NT2/D1 (cell line): ENCODE data around the gene HLA-DMA.

ENCODE experiments used
- DNase-seq: peaks from one replicate; pipeline ENCODE4 v3.0.0-alpha.2; 2011; ENCODE audit warnings: low read depth, low spot score
- H3K27me3 ChIP-seq: 2 replicates; pipeline ENCODE4 v1.6.0; 2011; ENCODE audit warnings: mild to moderate bottlenecking; ENCODE audit not compliant: insufficient read length, insufficient read depth
- H3K36me3 ChIP-seq: 2 replicates; pipeline ENCODE4 v1.6.1; 2011; ENCODE audit warnings: mild to moderate bottlenecking, low read length, mixed read lengths; ENCODE audit not compliant: insufficient read depth, insufficient read length
- H3K4me1 ChIP-seq: 2 replicates; pipeline ENCODE4 v1.5.1; 2011; ENCODE audit not compliant: insufficient read depth, insufficient read length
- H3K4me3 ChIP-seq: 2 replicates; pipeline ENCODE4 v1.5.1; 2011; ENCODE audit warnings: low read depth; ENCODE audit not compliant: insufficient read length
- H3K9ac ChIP-seq: 2 replicates; pipeline ENCODE4 v1.6.0; 2011; ENCODE audit warnings: low read depth; ENCODE audit not compliant: insufficient read length
- H3K9me3 ChIP-seq: 2 replicates; pipeline ENCODE4 v1.5.1; 2011; ENCODE audit warnings: mild to moderate bottlenecking, low read length; ENCODE audit not compliant: insufficient read depth
- SUZ12 ChIP-seq: IDR thresholded peaks from 2 replicates; pipeline ENCODE4 v1.6.1; 2011; ENCODE audit not compliant: insufficient read length, insufficient read depth; ENCODE audit errors: extremely low read depth
- YY1 ChIP-seq: IDR thresholded peaks from 2 replicates; pipeline ENCODE4 v1.6.1; 2011; ENCODE audit not compliant: insufficient read length, insufficient read depth
- ZNF274 ChIP-seq: IDR thresholded peaks from 2 replicates; pipeline ENCODE4 v1.6.1; 2011; ENCODE audit warnings: mild to moderate bottlenecking, low read depth, low read length

The HLA-DMA gene

DNA sequence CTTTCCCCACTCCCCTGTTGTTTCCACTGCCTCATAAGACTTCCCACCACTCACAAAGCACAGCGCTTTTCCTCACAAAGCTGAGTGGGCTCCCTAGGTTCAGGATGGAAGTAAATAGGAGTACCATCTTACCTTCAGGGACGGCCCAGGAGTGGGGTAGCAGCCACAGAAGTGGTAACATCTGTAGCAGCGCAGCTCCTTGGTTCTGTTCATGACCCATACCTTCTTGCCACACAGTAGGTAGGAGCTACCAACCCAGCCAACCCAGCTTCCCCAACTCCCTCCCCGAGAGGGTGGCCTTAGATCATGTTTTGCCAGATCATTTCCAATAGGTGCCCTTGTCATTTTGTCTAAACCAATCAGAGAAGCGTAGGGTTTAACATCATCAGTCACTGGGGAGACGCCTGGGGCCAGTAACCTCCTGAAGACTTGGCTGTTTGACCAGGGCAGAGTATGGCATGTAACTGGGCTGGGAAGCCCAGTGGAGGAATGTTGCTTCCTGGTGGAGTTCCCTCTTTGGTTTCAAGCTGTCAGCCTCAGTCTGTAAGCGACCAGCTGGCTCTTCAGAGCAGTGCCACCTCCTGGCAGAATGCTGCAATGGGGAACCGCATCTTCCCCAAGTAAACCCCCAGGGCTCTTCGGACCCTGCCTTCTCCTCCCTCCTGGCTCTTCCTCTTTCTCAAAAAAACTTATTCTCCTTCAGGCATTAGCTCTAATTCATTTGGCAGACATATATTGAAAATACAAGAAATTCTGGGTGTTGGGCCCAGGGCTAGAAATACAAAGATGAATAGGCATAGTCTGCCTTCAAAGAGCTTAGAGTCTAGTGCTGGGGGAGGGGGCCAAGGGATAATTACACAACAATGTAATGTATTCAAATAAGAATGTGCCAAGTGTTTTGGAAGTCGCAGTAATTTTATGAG lies at the start of gene HLA-DMA:
HLA-DMA (minus strand) TSS at position 281 of the 923 bp plus-strand sequence; CDS start at position 220, 61 bp downstream.
- no peak for TF ChIP-seq YY1
- no peak for TF ChIP-seq ZNF274
- no peak for TF ChIP-seq SUZ12
- DNase-seq: no peak
- Histone ChIP-seq H3K27me3 (no peaks in the 10 kb centered on the region), H3K9ac (no peak within 1 kb of the TSS), H3K4me1 (no peaks in the 10 kb centered on the region), H3K4me3 (no peak within 1 kb of the TSS), H3K9me3 (no peaks in the 10 kb centered on the region), H3K36me3 (no peaks in the 10 kb centered on the region)

GRCh38 chr6:33001685-33002084 lies 48.8 kb upstream of the HLA-DMA start:
- H3K27me3 ChIP-seq: peaks cover 5% of the 10 kb centered on the region
- H3K4me1 ChIP-seq: no peaks in the 10 kb centered on the region
- H3K36me3 ChIP-seq: no peaks in the 10 kb centered on the region
- no peaks in the 10 kb centered on the region for H3K9me3 ChIP-seq
- H3K9ac ChIP-seq: no peak overlapping the region
- H3K4me3 ChIP-seq: no peak overlapping the region
- no peak for DNase-seq
- TF ChIP-seq ZNF274 (no peak), SUZ12 (no peak), YY1 (no peak)

- no peak for TF ChIP-seq SUZ12
- TF ChIP-seq YY1: no peak
- no peak for TF ChIP-seq ZNF274
- no peaks in the 10 kb centered on the region for H3K36me3 ChIP-seq
- H3K4me1 ChIP-seq: no peaks in the 10 kb centered on the region
- H3K4me3 ChIP-seq: no peak overlapping the region
- no peaks in the 10 kb centered on the region for H3K9me3 ChIP-seq
- H3K9ac ChIP-seq: no peak overlapping the region
- peak; percentile 54 for DNase-seq
- peaks cover 5% of the 10 kb centered on the region for H3K27me3 ChIP-seq
Observed at GRCh38 chr6:33000055-33000454, 47.2 kb upstream of the HLA-DMA start.

DNA sequence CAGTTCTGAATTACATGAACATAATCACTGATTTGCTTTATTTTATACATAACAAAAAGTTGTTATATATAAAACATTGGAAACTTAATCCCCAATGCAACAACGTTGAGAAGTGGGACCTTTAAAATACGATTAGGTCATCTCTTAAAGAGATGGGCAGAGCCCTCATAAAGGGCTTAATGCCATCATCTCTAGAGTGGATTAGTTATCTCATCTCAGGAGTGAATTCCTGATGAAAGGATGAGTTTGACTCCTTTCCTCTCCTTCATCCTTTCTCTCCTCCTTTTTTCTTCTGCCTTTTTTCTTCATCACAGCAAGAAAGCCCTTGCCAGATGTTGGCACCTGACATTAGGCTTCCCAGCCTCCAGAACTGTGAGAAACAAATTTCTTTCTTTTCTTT lies 42.6 kb upstream of the HLA-DMA start:
- H3K27me3 ChIP-seq: peaks cover under 1% of the 10 kb centered on the region
- no peak for TF ChIP-seq SUZ12
- TF ChIP-seq ZNF274: no peak
- TF ChIP-seq YY1: no peak
- H3K9me3 ChIP-seq: no peaks in the 10 kb centered on the region

DNA sequence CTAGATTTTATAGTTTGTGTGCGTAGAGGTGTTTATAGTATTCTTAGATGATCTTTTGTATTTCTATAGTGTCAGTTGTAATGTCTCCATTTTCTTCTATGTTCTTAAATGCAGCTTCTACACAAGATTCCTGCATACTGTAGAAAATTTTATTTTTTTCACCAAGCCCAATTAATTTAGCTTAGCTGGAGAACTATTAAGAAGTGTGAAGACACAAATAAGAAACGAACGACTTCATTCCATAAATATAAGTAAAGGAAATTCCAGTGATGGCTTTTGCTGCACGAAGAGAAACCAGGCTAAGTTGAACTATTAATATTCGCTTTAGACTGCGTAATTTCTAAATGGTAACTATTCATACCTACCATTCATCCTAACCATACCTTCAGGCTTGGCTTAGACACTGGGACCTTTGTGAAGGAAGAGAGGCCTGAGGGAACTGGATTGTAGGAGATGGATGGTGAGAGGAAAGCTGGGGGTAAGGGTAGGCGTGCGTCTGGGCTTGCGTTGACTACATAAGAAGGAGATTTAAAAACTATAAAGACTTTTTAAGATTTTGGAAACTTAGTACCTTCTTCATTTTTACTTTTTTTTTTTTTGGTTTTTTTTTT lies 40.6 kb upstream of the HLA-DMA start:
- H3K4me1 ChIP-seq: no peaks in the 10 kb centered on the region
- no peak overlapping the region for H3K9ac ChIP-seq
- H3K27me3 ChIP-seq: no peaks in the 10 kb centered on the region
- H3K9me3 ChIP-seq: no peaks in the 10 kb centered on the region
- H3K4me3 ChIP-seq: no peak overlapping the region
- TF ChIP-seq SUZ12 (no peak), YY1 (no peak), ZNF274 (no peak)
- H3K36me3 ChIP-seq: no peaks in the 10 kb centered on the region
- no peak for DNase-seq

More for the DNA sequence above, 42.6 kb upstream of the HLA-DMA start:
- Histone ChIP-seq H3K4me1 (no peaks in the 10 kb centered on the region), H3K9ac (no peak overlapping the region), H3K4me3 (no peak overlapping the region), H3K36me3 (no peaks in the 10 kb centered on the region)
- no peak for DNase-seq

GRCh38 chr6:32991972-32992371 lies 39.1 kb upstream of the HLA-DMA start:
- no peak for TF ChIP-seq ZNF274
- no peak for TF ChIP-seq SUZ12
- no peak for TF ChIP-seq YY1
- no peak overlapping the region for H3K9ac ChIP-seq

DNA sequence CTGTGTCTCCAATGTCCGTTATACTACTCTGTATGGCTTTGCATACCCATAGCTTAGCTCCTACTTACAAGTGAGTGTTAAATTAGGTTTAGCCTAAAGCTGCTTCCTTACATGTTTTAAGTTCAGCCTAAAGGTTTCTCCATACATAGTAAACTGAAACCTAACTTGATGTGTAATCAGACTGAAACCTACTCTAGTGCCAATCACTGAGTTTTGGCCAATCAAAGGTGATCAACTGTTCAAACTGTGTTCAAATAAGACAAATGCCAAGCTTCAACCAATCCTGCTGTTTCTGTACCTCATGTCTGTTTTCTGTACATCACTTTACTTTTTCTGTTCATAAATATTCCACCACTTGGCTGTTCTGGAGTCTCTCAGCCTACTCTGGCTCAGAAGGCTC lies 36.5 kb upstream of the HLA-DMA start:
- no peak for TF ChIP-seq SUZ12
- TF ChIP-seq YY1: no peak
- TF ChIP-seq ZNF274: no peak
- H3K36me3 ChIP-seq: no peaks in the 10 kb centered on the region
- H3K9ac ChIP-seq: no peak overlapping the region
- no peaks in the 10 kb centered on the region for H3K4me1 ChIP-seq
- H3K9me3 ChIP-seq: no peaks in the 10 kb centered on the region
- no peaks in the 10 kb centered on the region for H3K27me3 ChIP-seq
- DNase-seq: no peak
- no peak overlapping the region for H3K4me3 ChIP-seq

More at GRCh38 chr6:32991972-32992371, 39.1 kb upstream of the HLA-DMA start:
- no peaks in the 10 kb centered on the region for H3K27me3 ChIP-seq
- no peak for DNase-seq
- no peaks in the 10 kb centered on the region for H3K9me3 ChIP-seq
- H3K4me1 ChIP-seq: no peaks in the 10 kb centered on the region
- H3K36me3 ChIP-seq: no peaks in the 10 kb centered on the region
- no peak overlapping the region for H3K4me3 ChIP-seq
